ENCODE measurements around the gene NGEF. TPM values are rescaled to one million over a fixed set of nuclear protein-coding genes. Genes with fewer than 3 reads are reported as not detected.

Gene NGEF
- total and polyA plus RNA-seq, 12 donors, result 10.1 to 467 (median 46.1) TPM

DNA sequence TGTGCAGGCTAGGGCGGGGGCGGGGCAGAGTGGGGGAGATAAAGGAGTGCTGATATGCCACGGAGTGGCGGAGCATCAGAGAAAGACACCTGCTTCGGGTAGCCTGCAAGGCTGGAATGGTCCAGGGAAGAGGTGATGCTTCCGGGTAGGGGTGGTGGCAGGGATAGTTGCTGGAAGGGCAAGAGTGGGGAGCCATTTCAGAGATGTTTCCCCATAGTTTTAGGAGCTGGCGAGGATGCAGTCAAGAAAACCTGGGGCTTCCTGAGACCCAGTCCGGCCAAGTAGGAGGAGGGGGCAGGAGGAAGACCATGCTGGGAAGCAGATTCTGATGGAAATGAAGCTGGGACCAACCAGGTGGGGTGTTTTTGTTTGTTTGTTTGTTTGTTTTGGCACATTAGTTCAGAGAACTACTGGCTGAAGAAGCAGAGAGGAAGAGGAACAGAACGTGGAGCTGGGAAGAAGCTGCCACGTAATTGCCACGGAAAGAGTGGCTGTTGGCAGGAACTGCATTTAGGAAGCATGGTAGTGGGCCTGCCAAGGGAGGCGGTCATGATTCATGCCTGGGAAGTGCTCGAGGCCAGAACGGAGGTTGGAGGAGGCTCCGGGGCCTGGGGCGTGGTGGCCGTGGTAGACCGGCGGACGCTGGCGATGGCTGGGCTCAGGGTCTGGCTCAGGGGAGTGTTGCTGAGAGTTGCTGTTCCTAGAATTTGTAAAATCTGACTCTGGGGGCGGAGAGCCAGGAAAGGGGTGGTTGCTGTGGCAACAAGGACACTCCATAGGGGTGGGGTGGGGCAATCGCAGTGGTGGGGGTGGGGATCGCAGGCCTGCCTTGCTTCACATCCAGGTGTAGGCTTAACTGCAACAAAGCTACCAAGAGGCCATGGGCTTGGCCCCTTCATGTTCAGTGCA lies 38.4 kb upstream of the NGEF start:
- peak; percentile 51 to 80 (median 64) for DNase-seq
- no peak for TF ChIP-seq POLR2A (IDR thresholded peaks at IDR 0.05)
- TF ChIP-seq, protein P1, sequence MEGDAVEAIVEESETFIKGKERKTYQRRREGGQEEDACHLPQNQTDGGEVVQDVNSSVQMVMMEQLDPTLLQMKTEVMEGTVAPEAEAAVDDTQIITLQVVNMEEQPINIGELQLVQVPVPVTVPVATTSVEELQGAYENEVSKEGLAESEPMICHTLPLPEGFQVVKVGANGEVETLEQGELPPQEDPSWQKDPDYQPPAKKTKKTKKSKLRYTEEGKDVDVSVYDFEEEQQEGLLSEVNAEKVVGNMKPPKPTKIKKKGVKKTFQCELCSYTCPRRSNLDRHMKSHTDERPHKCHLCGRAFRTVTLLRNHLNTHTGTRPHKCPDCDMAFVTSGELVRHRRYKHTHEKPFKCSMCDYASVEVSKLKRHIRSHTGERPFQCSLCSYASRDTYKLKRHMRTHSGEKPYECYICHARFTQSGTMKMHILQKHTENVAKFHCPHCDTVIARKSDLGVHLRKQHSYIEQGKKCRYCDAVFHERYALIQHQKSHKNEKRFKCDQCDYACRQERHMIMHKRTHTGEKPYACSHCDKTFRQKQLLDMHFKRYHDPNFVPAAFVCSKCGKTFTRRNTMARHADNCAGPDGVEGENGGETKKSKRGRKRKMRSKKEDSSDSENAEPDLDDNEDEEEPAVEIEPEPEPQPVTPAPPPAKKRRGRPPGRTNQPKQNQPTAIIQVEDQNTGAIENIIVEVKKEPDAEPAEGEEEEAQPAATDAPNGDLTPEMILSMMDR (IDR thresholded peaks at IDR 0.05), result no peak
- no peaks in the 10 kb centered on the region for H3K9me3 ChIP-seq (replicated peaks in 1 of 3)
- no peaks in the 10 kb centered on the region for H3K27me3 ChIP-seq
- H3K36me3 ChIP-seq (replicated peaks in 1 of 2), result no peaks in the 10 kb centered on the region
- peak overlapping the region in 1 of 5 donors; percentile 13 for H3K27ac ChIP-seq
- no peaks in the 10 kb centered on the region for H3K4me1 ChIP-seq (replicated peaks in 1 of 2)
- intact Hi-C loops (cut with DNase I), result loop anchor here in 1 of 2 donors (5.0 kb wide), 1 partner anchor 199 kb away; no protein-coding TSS in a partner anchor
- WGBS, 4 donors, result 38 to 57% (median 45%) methylated on average over 12 to 24 of the region's 24 CpGs
- no peak overlapping the region for H3K4me3 ChIP-seq

DNA sequence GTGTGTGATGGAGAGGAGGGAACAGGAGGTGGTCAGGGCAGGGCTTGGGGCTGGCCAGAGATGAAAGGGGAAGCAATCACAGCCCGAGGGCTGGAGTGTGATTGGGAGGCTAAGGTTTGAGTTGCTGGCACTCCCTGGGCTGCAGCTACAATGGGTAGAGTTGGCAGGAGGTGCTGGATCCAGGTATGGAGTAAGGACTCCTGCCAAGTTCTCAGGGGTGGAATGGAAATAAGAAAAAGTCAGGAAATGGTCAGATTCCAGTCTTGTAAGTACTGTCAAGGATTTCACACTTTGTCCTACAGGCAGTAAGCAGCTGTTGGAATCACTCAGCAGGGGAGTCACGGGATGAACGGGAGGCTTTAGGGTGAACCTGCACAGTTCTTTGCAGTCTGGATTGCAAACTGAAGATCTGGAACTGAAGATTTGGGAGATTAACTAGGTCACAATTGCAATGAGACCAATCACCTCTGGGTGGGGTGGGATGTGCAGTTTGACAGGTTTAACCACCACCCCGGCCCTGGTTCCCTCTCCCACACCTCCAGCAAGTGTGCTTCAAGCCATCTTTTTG lies 36.2 kb upstream of the NGEF start:
- no peaks in the 10 kb centered on the region for H3K9me3 ChIP-seq (replicated peaks in 1 of 3)
- H3K27ac ChIP-seq, result no peak overlapping the region
- H3K4me1 ChIP-seq (replicated peaks in 1 of 2), result no peaks in the 10 kb centered on the region
- no peak overlapping the region for H3K4me3 ChIP-seq
- intact Hi-C loops (cut with DNase I), result no loop called here
- 47 to 61% (median 59%) methylated on average over 4 of the region's 4 CpGs for WGBS, 4 donors
- TF ChIP-seq, protein P1 (IDR thresholded peaks at IDR 0.05), result no peak
- no peak for TF ChIP-seq POLR2A (IDR thresholded peaks at IDR 0.05)
- no peak for DNase-seq
- no peaks in the 10 kb centered on the region for H3K27me3 ChIP-seq
- no peaks in the 10 kb centered on the region for H3K36me3 ChIP-seq (replicated peaks in 1 of 2)

DNA sequence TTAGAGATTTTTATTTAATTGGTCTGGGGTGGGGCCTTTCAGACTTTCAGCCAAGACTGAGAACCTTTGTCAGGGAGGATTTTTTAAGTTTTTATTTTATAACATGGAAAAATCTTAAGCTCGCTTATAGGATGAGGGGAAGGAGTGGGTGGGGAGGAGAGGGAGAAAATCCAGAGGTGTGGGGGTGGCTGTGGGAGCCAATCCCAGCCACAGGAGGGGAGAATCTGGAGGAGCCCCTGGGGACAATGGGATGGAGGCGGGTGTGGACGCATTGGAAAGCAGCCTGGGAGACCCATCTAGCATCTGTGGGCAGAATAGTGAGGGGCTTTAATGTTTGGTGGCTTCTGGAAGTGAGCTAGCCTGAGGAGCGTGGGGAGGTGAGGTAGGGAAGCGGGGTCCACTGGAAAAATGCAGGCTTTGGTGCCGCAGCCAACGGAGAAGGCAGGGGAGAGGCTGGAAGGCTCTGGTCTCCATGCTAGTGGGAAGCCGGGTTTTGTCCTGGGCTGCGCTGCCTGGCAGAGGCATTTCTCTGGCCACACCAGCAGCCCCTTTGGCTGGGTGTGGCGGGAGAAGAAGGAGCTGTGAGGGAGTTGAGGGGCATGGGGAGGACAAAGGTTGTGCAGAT lies 35.6 kb upstream of the NGEF start:
- no peak for DNase-seq
- intact Hi-C loops (cut with DNase I), result no loop called here
- TF ChIP-seq POLR2A (IDR thresholded peaks at IDR 0.05), result no peak
- TF ChIP-seq, protein P1 (IDR thresholded peaks at IDR 0.05), result no peak
- WGBS, 4 donors, result 83 to 85% (median 84%) methylated on average over 10 of the region's 10 CpGs
- no peaks in the 10 kb centered on the region for H3K4me1 ChIP-seq (replicated peaks in 1 of 2)
- no peaks in the 10 kb centered on the region for H3K27me3 ChIP-seq
- no peaks in the 10 kb centered on the region for H3K36me3 ChIP-seq (replicated peaks in 1 of 2)
- no peak overlapping the region for H3K27ac ChIP-seq
- H3K9me3 ChIP-seq (replicated peaks in 1 of 3), result no peaks in the 10 kb centered on the region
- no peak overlapping the region for H3K4me3 ChIP-seq

DNA sequence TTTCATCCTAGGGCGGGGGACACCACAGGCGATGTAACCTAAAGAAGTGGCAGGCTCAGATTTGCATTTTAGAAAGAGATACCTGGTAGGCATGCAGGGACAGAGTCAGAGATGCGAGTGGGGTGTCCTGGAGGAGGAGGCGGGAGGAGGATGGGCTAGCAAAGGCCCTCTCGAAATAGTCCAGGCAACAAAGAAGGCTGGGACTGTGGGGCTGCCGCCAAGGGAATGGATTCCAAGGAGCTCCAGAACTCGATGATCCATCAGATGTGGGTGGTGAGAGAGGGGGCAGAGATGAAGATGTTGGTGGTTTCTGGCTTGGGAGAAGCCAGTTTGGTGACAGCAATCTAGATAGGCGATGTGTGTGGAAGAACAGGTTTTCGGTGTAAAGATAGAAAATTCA lies 34.6 kb upstream of the NGEF start:
- 81 to 94% (median 84%) methylated on average over 9 of the region's 9 CpGs for WGBS, 4 donors
- DNase-seq, result peak in 1 of 7 donors; percentile 13
- Histone ChIP-seq H3K9me3 (replicated peaks in 1 of 3) (no peaks in the 10 kb centered on the region), H3K4me3 (no peak overlapping the region), H3K27ac (no peak overlapping the region), H3K4me1 (replicated peaks in 1 of 2) (no peaks in the 10 kb centered on the region), H3K36me3 (replicated peaks in 1 of 2) (no peaks in the 10 kb centered on the region), H3K27me3 (no peaks in the 10 kb centered on the region)
- TF ChIP-seq POLR2A (IDR thresholded peaks at IDR 0.05), result no peak
- TF ChIP-seq, protein P1 (IDR thresholded peaks at IDR 0.05), result no peak
- intact Hi-C loops (cut with DNase I), result no loop called here

Measured in adrenal gland (tissue), 12 donors.